Measurements from ENCODE around the gene FMNL1.

- no peak for TF ChIP-seq CTCF (IDR thresholded peaks at IDR 0.05 in 2 of 3, conservative IDR thresholded peaks at IDR 0.05 in 1 of 3; ENCODE audit: control insufficient read depth in 2 of 3, extremely low read depth in 1 of 3, insufficient read depth in 1 of 3, low read depth in 3 of 3, low read length in 3 of 3)
- TF ChIP-seq SMC3 (IDR thresholded peaks at IDR 0.05; ENCODE audit: borderline replicate concordance, low read length): no peak
- TF ChIP-seq REST (IDR thresholded peaks at IDR 0.05; ENCODE audit: low read depth, low read length): no peak
- TF ChIP-seq CBX5 (IDR thresholded peaks at IDR 0.05; ENCODE audit: low read depth): no peak
- no peak for TF ChIP-seq ZNF592 (IDR thresholded peaks at IDR 0.05)
- TF ChIP-seq WRNIP1 (IDR thresholded peaks at IDR 0.05; ENCODE audit: borderline replicate concordance, low read depth, low read length): no peak
- TF ChIP-seq E4F1 (IDR thresholded peaks at IDR 0.05; ENCODE audit: borderline replicate concordance, partially characterized antibody): no peak
Measured at GRCh38 chr17:45230787-45231480, 9.2 kb downstream of the FMNL1 start.
